Measurements from ENCODE around the gene UBA52.

The UBA52 gene

DNA sequence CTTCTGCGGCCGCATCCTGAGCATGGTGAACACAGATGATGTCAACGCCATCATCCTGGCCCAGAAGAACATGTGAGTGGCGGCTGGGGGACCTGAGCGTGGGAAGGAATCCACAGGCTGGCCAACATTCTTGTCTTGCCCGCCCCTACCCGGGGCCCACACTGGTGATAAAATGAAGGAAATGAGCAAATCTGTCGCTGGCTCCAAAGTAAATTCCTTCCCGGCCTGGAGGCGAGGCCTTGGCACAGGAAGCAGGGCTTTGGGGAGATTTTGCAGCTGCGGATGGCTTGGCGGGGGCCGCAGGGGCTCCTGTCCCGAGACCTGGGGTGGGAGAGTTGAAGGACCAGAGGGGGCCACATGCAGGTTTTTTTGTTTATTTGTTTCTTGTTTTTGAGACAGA, 9.6 kb upstream of the UBA52 start:
- Histone ChIP-seq H3K36me3 (peaks cover 41% of the 10 kb centered on the region), H3K27me3 (no peaks in the 10 kb centered on the region), H3K9me3 (no peaks in the 10 kb centered on the region), H3K4me1 (no peaks in the 10 kb centered on the region), H3K4me3 (ENCODE audit: low read depth, low read length) (no peak overlapping the region)
- TF ChIP-seq, protein P1, sequence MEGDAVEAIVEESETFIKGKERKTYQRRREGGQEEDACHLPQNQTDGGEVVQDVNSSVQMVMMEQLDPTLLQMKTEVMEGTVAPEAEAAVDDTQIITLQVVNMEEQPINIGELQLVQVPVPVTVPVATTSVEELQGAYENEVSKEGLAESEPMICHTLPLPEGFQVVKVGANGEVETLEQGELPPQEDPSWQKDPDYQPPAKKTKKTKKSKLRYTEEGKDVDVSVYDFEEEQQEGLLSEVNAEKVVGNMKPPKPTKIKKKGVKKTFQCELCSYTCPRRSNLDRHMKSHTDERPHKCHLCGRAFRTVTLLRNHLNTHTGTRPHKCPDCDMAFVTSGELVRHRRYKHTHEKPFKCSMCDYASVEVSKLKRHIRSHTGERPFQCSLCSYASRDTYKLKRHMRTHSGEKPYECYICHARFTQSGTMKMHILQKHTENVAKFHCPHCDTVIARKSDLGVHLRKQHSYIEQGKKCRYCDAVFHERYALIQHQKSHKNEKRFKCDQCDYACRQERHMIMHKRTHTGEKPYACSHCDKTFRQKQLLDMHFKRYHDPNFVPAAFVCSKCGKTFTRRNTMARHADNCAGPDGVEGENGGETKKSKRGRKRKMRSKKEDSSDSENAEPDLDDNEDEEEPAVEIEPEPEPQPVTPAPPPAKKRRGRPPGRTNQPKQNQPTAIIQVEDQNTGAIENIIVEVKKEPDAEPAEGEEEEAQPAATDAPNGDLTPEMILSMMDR (IDR thresholded peaks at IDR 0.05; ENCODE audit: low read depth, low read length): no peak
- DNase-seq: no peak

DNA sequence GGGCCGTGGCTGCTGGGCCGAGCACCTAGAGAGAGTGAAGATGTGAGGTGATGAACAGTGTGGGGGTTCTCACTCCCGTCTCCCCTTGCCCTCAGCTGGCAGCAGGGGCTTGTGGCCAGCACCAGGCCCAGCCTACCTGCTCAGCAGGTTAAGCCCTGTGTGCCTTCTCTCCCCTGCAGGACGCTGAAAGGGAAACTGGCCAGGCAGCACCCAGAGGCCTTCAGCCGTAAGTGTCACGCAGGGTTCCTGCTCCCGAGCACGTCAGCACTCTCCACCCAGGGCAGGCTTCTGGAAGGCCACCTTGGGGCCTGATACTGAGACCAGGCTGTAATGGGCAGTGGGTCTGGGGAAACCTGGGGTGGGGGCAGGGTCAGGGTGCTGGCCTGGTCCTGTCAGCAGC, 4.7 kb upstream of the UBA52 start:
- Histone ChIP-seq H3K27me3 (no peaks in the 10 kb centered on the region), H3K4me3 (ENCODE audit: low read depth, low read length) (no peak overlapping the region), H3K36me3 (peaks cover 43% of the 10 kb centered on the region), H3K9me3 (no peaks in the 10 kb centered on the region), H3K4me1 (no peaks in the 10 kb centered on the region)
- TF ChIP-seq, protein P1 (IDR thresholded peaks at IDR 0.05; ENCODE audit: low read depth, low read length): no peak
- DNase-seq: no peak

DNA sequence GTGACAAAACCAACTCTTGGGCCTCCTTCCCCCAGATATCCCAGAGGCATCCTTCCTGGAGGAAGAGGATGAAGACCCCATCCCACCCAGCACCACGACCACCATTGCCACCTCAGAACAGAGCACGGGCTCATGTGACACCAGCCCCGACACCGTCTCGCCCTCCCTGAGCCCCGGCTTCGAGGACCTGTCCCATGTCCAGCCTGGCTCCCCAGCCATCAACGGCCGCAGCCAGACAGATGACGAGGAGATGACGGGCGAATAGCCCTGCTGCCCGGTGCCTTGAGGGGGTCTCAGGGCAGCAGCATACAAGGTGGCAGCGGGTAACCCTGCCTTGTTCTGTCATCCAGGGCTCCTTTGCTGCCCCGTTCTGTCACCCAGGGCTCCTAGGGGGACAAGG, 3.3 kb upstream of the UBA52 start:
- H3K4me1 ChIP-seq: no peaks in the 10 kb centered on the region
- H3K36me3 ChIP-seq: peaks cover 46% of the 10 kb centered on the region

DNA sequence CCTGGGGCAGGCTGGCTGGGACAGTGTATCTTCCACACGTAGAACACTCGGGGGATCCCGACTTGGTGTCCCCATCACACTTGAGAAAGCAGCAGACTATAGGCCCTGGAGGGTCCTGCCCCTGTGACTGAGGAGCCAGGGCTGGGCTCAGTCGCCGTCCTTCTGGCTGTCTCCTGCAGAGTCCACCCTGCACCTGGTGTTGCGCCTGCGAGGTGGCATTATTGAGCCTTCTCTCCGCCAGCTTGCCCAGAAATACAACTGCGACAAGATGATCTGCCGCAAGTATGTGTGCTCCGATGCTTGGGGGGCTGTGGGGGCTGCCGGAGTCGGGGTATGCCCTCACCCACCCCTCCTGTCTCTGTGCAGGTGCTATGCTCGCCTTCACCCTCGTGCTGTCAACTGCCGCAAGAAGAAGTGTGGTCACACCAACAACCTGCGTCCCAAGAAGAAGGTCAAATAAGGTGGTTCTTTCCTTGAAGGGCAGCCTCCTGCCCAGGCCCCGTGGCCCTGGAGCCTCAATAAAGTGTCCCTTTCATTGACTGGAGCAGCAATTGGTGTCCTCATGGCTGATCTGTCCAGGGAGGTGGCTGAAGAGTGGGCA, 3.1 kb downstream of the UBA52 start:
- DNase-seq: no peak
- TF ChIP-seq, protein P1 (IDR thresholded peaks at IDR 0.05; ENCODE audit: low read depth, low read length): no peak
- Histone ChIP-seq H3K4me3 (ENCODE audit: low read depth, low read length) (no peak overlapping the region), H3K27me3 (no peaks in the 10 kb centered on the region), H3K9me3 (no peaks in the 10 kb centered on the region), H3K36me3 (peaks cover 56% of the 10 kb centered on the region), H3K4me1 (no peaks in the 10 kb centered on the region)

More for the DNA sequence above, 3.3 kb upstream of the UBA52 start:
- Histone ChIP-seq H3K4me3 (ENCODE audit: low read depth, low read length) (no peak overlapping the region), H3K9me3 (no peaks in the 10 kb centered on the region), H3K27me3 (no peaks in the 10 kb centered on the region)
- TF ChIP-seq, protein P1 (IDR thresholded peaks at IDR 0.05; ENCODE audit: low read depth, low read length): no peak
- no peak for DNase-seq

DNA sequence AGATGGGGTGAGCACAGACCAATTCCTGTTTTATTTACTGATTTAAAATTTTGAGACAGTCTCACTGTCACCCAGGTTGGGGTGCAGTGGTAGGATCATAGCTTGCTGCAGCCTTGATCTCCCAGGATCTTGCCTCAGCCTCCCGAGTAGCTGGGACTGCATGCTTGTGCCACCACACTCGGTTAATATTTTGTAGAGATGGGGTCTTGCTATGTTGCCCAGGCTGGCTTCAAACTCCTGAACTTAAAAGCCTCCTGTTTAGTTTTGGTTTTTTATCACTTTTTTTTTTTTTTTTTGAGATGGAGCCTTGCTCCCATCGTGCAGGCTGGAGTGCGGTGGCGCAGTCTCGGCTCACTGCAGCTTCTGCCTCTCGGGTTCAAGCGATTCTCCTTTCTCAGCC, 4.7 kb downstream of the UBA52 start:
- no peaks in the 10 kb centered on the region for H3K4me1 ChIP-seq

DNA sequence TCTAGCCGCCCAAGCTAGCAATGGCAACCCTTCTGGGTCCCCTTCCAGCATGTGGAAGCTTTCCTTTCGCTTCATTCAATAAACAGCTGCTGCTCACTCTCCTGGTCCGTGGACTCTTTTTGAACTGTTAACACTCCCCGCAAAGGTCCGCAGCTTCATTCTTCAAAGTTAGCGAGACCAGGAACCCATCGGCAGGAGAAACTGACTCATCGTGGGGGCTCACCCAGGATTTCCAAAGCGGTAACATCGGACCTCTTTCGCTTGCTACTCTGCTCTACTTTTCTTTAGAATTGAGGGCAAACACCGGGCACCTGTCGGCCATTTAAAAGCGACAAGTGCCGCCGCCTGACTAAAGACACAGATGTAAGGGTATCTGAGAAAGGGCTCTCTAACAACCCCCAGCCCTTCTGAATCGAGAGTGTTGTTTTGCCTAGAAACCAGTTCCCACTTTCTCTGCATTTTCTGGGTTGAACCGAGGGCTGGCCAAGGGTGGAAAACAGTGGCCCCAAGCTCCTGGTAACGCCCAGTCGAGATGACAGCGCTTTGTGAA, 5.8 kb downstream of the UBA52 start:
- Histone ChIP-seq H3K9me3 (no peaks in the 10 kb centered on the region), H3K36me3 (peaks cover 49% of the 10 kb centered on the region), H3K27me3 (no peaks in the 10 kb centered on the region), H3K4me1 (no peaks in the 10 kb centered on the region), H3K4me3 (ENCODE audit: low read depth, low read length) (no peak overlapping the region)
- DNase-seq: no peak
- TF ChIP-seq, protein P1 (IDR thresholded peaks at IDR 0.05; ENCODE audit: low read depth, low read length): no peak

More for the DNA sequence above, 4.7 kb downstream of the UBA52 start:
- no peak for DNase-seq
- Histone ChIP-seq H3K36me3 (peaks cover 55% of the 10 kb centered on the region), H3K9me3 (no peaks in the 10 kb centered on the region), H3K4me3 (ENCODE audit: low read depth, low read length) (no peak overlapping the region), H3K27me3 (no peaks in the 10 kb centered on the region)
- TF ChIP-seq, protein P1 (IDR thresholded peaks at IDR 0.05; ENCODE audit: low read depth, low read length): no peak
